NCI-H1694 (cell line): ENCODE results near the gene PVR.
"Not testable (repeated sequence)": the region's sequence is repeated elsewhere in the genome, so short reads cannot be mapped to it uniquely, and the experiment has no call there.

Experiments
- DNase-seq: peaks from one replicate; lab custom pipeline; 2025; lab: John Stamatoyannopoulos, UW

PVR gene

GRCh38 chr19:44618640-44619357 lies 24.9 kb upstream of the PVR start:
- DNase-seq = no peak

- no peak for DNase-seq
Measured at GRCh38 chr19:44620667-44621066, 23.0 kb upstream of the PVR start.

- no peak for DNase-seq
Measured at GRCh38 chr19:44621367-44621766, 22.3 kb upstream of the PVR start.

- DNase-seq = no peak
Measured at GRCh38 chr19:44623080-44623479, 20.6 kb upstream of the PVR start.

- DNase-seq = no peak
Measured at GRCh38 chr19:44623626-44624025, 20.1 kb upstream of the PVR start.

- DNase-seq = no peak
Measured at GRCh38 chr19:44624840-44625354, 18.8 kb upstream of the PVR start.

- DNase-seq = not testable (repeated sequence)
Measured at GRCh38 chr19:44625637-44626036, 18.1 kb upstream of the PVR start.

GRCh38 chr19:44626048-44626624 lies 17.6 kb upstream of the PVR start:
- DNase-seq = no peak

- DNase-seq = no peak
Measured at GRCh38 chr19:44627631-44628030, 16.1 kb upstream of the PVR start.

GRCh38 chr19:44628793-44629192 lies 14.9 kb upstream of the PVR start:
- no peak for DNase-seq

- DNase-seq = not testable (repeated sequence)
Measured at GRCh38 chr19:44631611-44632010, 12.1 kb upstream of the PVR start.

- not testable (repeated sequence) for DNase-seq
Measured at GRCh38 chr19:44634058-44634457, 9.7 kb upstream of the PVR start.

- DNase-seq = no peak
Measured at GRCh38 chr19:44634785-44635184, 8.9 kb upstream of the PVR start.

- no peak for DNase-seq
Measured at GRCh38 chr19:44635581-44636438, 7.9 kb upstream of the PVR start.

- DNase-seq = no peak
Measured at GRCh38 chr19:44636439-44637389, 7.0 kb upstream of the PVR start.

- DNase-seq = no peak
Measured at GRCh38 chr19:44637390-44637764, 6.3 kb upstream of the PVR start.

GRCh38 chr19:44640518-44640917 lies 3.2 kb upstream of the PVR start:
- no peak for DNase-seq

GRCh38 chr19:44641501-44642265 lies 2.0 kb upstream of the PVR start:
- DNase-seq = no peak

- no peak for DNase-seq
Measured at GRCh38 chr19:44642377-44642776, 1.3 kb upstream of the PVR start.

- peak; percentile 24 for DNase-seq
Measured at GRCh38 chr19:44644402-44645016, 799 bp downstream of the PVR start.
